Mucosa of stomach (tissue), 1 donor: Measurements from ENCODE around the gene TMEM250.

ENCODE experiments used
- H3K27me3 ChIP-seq: one replicate; pipeline ENCODE4 v1.7.0; 2013; ENCODE audit warnings: mild to moderate bottlenecking, low read length; ENCODE audit not compliant: control insufficient read depth, insufficient read depth
- H3K36me3 ChIP-seq: one replicate; pipeline ENCODE4 v1.7.0; 2013; ENCODE audit warnings: low read length; ENCODE audit not compliant: control insufficient read depth, insufficient read depth
- H3K4me1 ChIP-seq: one replicate; pipeline ENCODE4 v1.7.0; 2013; ENCODE audit warnings: mild to moderate bottlenecking, low read length; ENCODE audit not compliant: control insufficient read depth, insufficient read depth
- H3K4me3 ChIP-seq: one replicate; pipeline ENCODE4 v1.7.0; 2013; ENCODE audit warnings: low read length
- H3K9ac ChIP-seq: one replicate; pipeline ENCODE4 v1.7.0; 2013; ENCODE audit warnings: mild to moderate bottlenecking, low read length, moderate library complexity
- H3K9me3 ChIP-seq: one replicate; pipeline ENCODE4 v1.7.0; 2013; ENCODE audit warnings: mild to moderate bottlenecking, low read length, moderate library complexity; ENCODE audit not compliant: control insufficient read depth
- donor health status: Pancreatic carcinoma.

The TMEM250 gene

DNA sequence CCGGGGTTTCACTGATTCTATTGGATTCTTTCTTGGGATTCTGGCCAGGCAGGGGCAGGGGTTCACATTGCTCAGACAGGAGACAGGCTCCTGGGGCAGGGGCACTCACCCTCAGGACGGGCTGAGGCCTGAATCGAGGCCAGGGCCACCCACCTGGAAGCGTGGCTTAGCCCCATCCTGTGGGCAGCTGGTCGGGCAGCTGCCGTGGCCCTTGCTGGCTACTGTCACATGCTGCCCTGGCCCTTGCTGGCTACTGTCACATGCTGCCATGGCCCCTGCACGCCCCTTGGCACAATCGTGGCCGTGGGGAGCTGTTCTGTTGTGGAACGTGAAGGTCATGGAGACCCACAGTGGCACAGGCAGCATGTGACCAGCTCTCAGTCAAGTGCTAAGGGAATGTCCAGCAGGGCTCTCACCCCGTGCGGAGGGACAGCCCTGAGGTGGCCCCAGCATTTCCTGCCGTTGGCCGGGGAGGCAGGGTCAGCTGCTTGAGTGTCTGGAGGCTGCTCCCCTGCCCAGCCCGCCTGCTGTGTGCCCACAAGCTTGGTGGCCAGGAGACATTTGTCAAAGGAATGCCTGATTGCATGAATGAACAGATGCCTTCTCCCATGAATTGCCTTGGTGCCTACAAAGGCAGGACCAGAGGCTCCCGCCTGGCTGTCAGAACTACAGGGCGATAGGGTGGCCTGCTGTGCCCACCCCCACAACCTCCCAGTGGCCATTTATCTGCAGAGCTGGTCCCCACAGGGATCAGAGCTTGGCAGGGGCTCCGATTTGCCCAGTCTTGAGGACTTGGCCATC, 16.9 kb upstream of the TMEM250 start:
- Histone ChIP-seq H3K36me3 (no peaks in the 10 kb centered on the region), H3K9me3 (no peaks in the 10 kb centered on the region), H3K4me3 (no peak overlapping the region), H3K9ac (no peak overlapping the region), H3K27me3 (peaks cover 54% of the 10 kb centered on the region), H3K4me1 (peaks cover 26% of the 10 kb centered on the region)

DNA sequence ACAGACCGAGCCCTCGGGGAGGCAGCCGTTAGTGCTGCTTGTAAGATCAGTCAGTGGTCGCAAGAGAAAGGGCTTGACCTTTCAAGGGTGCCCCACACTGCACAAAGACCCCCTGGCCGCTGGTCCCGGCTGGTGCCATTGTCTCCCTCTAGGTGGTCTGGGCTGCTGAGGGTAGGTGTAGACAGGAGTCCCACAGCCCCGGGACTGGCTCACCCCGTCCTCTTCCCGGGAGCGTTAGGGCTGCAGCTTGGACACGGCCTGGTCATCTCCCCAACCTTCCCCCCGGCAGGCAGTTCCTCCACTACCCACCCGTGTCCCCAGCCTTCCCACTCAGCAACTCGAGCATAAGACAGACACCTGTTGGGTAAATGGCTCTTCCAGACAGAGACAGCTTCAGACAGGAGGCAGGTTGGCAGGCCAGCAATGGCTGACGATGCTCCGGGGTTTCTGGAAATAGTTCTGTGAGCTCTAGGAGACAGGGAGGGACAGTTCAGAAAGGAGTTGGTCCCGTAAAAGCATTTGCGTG, 15.3 kb upstream of the TMEM250 start:
- Histone ChIP-seq H3K9me3 (no peaks in the 10 kb centered on the region), H3K4me3 (no peak overlapping the region), H3K9ac (no peak overlapping the region), H3K36me3 (no peaks in the 10 kb centered on the region), H3K4me1 (peaks cover 29% of the 10 kb centered on the region), H3K27me3 (peaks cover 58% of the 10 kb centered on the region)

DNA sequence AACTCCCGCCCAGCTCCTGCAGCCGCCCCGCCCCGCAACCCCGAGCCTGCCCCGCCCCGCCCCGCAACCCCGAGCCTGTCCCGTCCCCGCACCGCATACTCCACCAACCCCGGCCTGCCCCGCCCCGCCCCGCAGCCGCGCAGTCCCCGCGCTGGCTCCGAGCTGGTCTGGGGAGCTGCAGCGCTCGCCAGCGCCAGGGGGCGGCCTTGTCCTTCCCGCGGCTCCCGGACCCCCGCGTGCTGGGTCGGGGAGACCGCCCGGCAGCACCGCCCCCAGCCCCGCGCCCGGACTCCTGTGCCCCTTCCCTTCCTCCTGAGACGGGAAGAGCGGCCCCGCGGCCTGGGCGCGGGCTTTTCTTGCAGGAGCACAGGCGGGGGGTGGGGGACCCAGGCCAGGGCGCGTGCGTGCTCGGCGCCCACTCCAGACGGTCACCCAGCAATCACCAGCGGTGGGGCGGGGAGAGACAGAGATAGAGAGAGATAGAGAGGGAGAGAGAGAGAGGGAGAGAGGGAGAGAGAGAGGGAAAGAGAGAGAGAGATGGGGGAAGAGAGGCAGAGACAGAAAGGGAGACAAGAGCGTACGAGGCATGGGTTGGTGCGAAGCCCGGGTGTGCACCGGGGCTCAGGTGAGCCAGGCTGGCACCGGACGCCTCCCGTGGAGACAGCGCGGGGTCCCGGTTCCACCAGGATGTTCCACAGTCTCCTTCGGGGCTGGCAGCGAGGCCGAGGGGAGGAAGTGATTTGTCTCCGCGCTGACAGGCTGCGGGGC, 14.7 kb upstream of the TMEM250 start:
- Histone ChIP-seq H3K9ac (no peak overlapping the region), H3K27me3 (peaks cover 59% of the 10 kb centered on the region), H3K4me3 (no peak overlapping the region)

DNA sequence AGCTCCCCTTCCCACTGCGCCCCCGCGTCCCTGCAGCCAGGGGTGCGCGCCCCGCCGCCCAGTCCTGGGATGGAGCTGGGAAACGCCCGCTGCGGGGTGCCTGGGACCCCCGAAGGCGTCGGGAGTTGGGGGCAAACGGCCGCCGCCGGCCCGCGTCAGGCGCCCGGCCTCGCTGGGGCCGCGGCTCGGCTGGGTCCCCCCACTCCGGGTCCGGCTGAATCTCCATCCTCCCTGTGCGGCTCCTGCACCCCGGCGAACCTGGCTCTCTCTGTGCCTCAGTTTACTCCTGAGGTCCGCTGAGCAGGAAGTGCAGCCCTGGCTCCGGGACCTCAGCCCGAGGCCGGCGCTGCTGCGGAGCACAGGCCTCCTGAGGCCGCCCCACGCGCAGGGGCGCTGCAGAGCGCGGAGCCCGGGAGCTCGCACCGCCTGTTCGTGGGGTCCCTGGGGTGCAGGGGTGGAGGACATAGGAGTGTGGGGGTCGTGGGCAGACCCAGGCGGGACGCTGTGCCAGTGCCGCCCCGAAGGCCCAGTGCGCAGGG, 13.9 kb upstream of the TMEM250 start:
- Histone ChIP-seq H3K4me3 (no peak overlapping the region), H3K9me3 (no peaks in the 10 kb centered on the region), H3K36me3 (no peaks in the 10 kb centered on the region), H3K27me3 (peaks cover 57% of the 10 kb centered on the region), H3K9ac (no peak overlapping the region), H3K4me1 (peaks cover 29% of the 10 kb centered on the region)

More for the DNA sequence above, 14.7 kb upstream of the TMEM250 start:
- Histone ChIP-seq H3K9me3 (no peaks in the 10 kb centered on the region), H3K36me3 (no peaks in the 10 kb centered on the region), H3K4me1 (peaks cover 29% of the 10 kb centered on the region)

DNA sequence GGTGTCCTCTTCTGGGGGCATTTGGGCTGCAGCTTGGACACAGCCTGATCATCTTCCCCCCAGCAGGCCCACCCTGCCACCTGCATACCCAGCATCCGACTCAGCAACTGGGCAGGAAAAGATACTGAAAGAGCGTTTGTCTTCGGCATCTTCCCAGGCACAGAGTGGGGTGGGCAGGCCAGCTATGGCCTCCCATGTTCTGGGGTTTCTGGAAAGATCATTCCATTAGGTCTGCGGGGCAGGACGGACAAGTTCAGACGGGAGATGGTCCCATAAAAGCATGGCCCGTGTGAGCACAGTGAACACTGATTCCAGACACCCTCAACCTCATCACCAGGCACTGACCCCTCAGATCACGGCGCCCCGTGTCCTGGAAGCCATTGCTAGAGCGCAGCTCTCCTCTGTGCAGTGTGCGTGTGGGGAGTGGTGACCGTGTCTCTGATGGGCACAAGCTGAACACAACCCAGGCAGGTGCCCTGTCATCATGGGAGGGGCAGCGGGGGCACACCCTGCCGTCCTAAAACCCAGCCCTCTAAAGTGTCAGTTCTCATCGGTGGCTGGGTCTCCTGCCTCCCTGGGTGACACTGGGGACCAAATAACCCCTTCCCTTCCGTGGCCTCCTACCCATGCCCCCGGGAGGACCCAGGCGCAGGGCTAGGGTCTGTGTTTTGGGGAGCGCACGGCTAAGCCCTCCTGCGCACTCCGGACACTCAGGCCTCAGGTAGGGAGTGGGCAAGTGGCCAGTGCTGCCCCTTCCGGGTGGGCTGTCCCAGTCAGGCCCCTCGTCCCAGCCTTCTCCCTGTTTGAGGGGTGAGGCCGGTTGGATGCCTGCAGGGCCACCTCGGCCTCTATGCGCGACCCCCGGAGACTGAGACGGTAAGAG, 13.2 kb upstream of the TMEM250 start:
- no peak overlapping the region for H3K4me3 ChIP-seq

DNA sequence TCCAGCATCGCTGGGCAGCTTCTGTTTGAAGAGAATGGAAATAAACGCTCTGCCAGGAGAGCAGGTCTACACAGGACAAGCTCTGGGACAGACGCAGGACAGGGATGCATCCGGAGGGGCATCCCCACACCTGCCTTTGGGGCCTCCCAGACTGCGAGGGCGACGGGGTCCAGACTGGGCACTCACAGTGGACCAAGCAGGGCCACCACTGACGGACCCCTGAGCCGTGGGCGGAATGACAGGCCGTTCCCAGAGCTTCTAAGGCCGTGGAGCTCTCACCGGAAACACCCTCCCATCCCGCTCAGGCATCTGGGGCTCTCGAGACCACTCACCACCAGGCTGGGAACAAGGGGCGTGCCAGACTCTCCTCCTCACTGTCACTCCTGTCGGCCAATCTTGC, 10.5 kb upstream of the TMEM250 start:
- Histone ChIP-seq H3K36me3 (no peaks in the 10 kb centered on the region), H3K9ac (no peak overlapping the region), H3K27me3 (peaks cover 47% of the 10 kb centered on the region)

More for the DNA sequence above, 13.2 kb upstream of the TMEM250 start:
- Histone ChIP-seq H3K27me3 (peaks cover 54% of the 10 kb centered on the region), H3K9ac (no peak overlapping the region), H3K36me3 (no peaks in the 10 kb centered on the region), H3K9me3 (no peaks in the 10 kb centered on the region), H3K4me1 (peaks cover 29% of the 10 kb centered on the region)

DNA sequence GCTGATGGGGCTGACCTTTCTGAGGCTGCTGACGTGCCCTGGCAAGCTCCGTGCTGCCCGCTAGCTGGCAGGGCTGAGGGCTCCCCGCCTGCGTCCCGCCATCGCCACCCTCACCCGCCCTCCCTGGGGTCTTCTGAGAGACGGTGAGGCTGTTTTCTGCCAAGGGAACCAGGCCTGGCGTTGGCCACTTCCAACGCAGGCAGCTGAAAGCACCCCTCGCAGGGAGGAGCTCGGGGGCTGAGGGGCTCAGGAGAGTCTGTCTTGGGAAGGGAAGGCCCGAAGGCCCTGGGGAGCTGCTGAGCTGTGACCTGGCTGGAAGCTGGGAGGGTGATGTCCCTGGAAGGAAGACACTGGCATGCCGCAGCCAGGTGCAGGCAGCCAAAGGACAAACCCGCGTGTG, 9.8 kb upstream of the TMEM250 start:
- no peaks in the 10 kb centered on the region for H3K36me3 ChIP-seq
- H3K27me3 ChIP-seq, result peaks cover 41% of the 10 kb centered on the region
- no peaks in the 10 kb centered on the region for H3K9me3 ChIP-seq
- H3K9ac ChIP-seq, result no peak overlapping the region
- no peak overlapping the region for H3K4me3 ChIP-seq
- peaks cover 21% of the 10 kb centered on the region for H3K4me1 ChIP-seq

More for the DNA sequence above, 10.5 kb upstream of the TMEM250 start:
- Histone ChIP-seq H3K4me1 (peaks cover 28% of the 10 kb centered on the region), H3K9me3 (no peaks in the 10 kb centered on the region), H3K4me3 (no peak overlapping the region)

DNA sequence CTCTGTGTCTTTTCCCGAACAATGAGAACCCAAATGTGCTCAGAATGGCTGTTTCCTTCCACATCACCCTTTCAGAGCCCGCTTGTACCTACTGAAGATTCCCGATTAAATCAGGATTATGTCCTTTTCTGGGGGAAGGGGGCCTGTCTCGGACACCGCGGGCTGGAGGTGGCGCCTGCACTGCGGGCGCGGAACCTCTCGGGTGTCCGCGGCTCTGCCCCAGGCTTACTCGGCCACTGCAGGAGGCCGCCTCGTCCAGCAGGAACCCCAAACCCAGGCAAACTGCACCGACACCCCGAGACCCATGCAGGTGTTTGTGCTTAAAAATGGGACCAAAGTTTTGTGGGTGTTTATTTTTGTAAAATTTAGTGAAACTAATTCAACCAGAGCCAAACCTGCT, 8.6 kb upstream of the TMEM250 start:
- Histone ChIP-seq H3K4me1 (peaks cover 26% of the 10 kb centered on the region), H3K9me3 (no peaks in the 10 kb centered on the region), H3K9ac (no peak overlapping the region), H3K4me3 (no peak overlapping the region), H3K27me3 (peaks cover 39% of the 10 kb centered on the region), H3K36me3 (no peaks in the 10 kb centered on the region)

DNA sequence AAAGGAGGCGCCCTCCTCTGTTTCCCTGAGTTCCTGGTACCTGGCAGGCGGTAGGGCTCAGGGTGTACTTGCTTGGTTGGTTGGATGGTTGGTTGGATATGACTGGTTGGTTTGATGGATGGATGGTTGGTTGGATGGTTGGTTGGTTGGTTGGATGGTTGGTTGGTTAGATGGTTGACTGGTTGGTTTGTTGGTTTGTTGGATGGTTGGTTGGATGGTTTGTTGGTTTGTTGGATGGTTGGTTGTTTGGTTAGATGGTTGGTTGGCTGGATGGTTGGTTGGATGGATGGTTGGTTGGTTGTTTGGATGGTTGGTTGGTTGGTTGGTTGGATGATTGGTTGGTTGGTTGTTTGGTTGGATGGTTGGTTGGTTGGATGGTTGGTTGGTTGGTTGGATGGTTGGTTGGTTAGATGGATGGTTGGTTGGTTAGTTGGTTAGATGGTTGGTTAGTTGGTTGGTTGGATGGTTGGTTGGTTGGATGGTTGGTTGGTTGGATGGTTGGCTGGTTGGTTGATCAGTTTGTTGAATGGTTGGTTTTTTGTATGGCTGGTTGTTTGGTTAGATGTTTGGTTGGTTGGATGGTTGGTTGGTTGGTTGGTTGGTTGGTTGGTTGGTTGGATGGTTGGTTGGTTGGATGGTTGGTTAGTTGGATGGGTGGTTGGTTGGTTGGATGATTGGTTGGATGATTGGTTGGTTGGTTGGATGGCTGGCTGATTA, 6.5 kb upstream of the TMEM250 start:
- H3K9me3 ChIP-seq, result no peaks in the 10 kb centered on the region
- H3K36me3 ChIP-seq, result no peaks in the 10 kb centered on the region
- H3K9ac ChIP-seq, result no peak overlapping the region
- no peak overlapping the region for H3K4me3 ChIP-seq
- peaks cover 25% of the 10 kb centered on the region for H3K27me3 ChIP-seq
- peaks cover 9% of the 10 kb centered on the region for H3K4me1 ChIP-seq

DNA sequence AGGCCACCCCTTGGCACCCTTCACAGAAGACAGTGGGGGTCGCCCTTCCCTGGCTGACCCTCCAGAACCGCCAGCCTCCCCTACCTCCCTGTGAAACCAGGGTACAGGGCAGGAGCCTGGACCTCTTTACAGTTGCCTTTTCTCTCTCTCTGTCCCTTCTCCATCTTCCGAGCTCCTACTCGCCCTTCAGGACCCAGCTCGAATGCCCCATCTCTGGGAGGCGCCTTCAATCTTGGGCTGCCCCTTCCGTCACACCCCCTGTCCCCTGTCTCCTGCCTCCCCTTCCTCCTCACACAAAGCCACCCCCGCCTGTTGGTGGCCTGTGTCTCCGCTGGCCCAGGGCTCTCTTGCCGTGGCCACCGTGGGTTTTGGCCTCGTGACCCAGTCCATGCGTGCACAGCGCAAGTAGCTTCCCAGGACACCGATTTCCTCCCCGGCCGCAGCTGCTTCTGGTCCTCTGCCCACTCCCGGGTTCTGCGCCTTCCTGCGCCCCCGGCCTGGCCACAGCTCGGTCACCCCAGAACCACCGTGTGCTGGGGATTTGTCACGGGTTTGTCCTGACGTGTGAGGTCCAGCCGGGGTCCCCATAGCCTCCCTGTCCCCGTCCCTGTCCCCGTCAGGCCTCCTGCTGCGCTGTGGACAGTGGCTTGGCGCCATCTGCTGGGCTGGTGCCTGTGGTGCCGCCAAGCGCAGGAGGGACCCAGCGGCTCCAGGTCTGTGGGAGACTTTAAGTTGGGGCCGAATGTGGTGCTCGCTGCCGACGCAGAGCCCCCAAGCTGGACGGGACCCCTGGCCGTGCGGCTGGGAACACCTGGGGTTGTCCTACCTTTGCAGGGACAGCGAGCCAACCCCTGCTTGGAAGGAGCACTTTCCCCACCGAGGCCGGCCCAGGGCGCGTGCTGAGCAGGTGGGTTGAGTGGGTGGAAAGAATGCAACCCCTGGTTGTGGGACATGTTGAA, 4.0 kb upstream of the TMEM250 start:
- H3K9me3 ChIP-seq, result no peaks in the 10 kb centered on the region
- peaks cover 18% of the 10 kb centered on the region for H3K4me1 ChIP-seq
- H3K27me3 ChIP-seq, result peaks cover 17% of the 10 kb centered on the region
- no peak overlapping the region for H3K4me3 ChIP-seq
- no peak overlapping the region for H3K9ac ChIP-seq
- H3K36me3 ChIP-seq, result no peaks in the 10 kb centered on the region
